HepG2 (cell line): ENCODE measurements around the gene PARD3. TPM values are rescaled to one million over a fixed set of nuclear protein-coding genes. Genes with fewer than 3 reads are reported as not detected.

Experiments
- ATAC-seq: fragments of 200-7000 bp; cut with Tn5 transposase; 3 replicates; pipeline ENCODE4 v1.9.1; 2020; ENCODE audit warnings: mild to moderate bottlenecking, moderate library complexity
- BruUV-seq: library from RNA; stranded (reverse); fragments of 400-500 nt; replicated peaks from 2 replicates; lab custom pipeline; 2021; lab: Mats Ljungman, UMichigan
- CTCF ChIA-PET: fragments of 300-600 bp; formaldehyde crosslinking; extraction: SDS; loops from one replicate; lab custom pipeline; 2021; ENCODE audit warnings: low total read pairs, inconsistent platforms, low intra/inter-chr PET ratio; lab: Yijun Ruan, JAX
- POLR2A ChIA-PET: fragments of 350-600 bp; sonication (Branson Sonifier 250); formaldehyde crosslinking; loops from one replicate; lab custom pipeline; 2020; ENCODE audit warnings: antibody characterized with exemption, inconsistent platforms; lab: Yijun Ruan, JAX
- DNase-seq: peaks from one replicate; pipeline ENCODE4 v3.0.0-alpha.2; 2015; ENCODE audit warnings: low spot score
- FAIRE-seq: peaks from 3 replicates; lab custom pipeline; 2011; peaks lifted over from hg19 to GRCh38; lab: Jason Lieb, UNC
- H2AFZ ChIP-seq: one replicate; pipeline ENCODE4 v1.6.1; 2011; ENCODE audit warnings: low read length, inconsistent platforms
- H3K27ac ChIP-seq: fragments of 300-600 bp; 3 replicates; pipeline ENCODE4 v1.8.0; 2011; ENCODE audit warnings: mixed run types, mild to moderate bottlenecking, mixed read lengths, low read length, inconsistent platforms; ENCODE audit not compliant: insufficient read depth; ENCODE audit errors: extremely low read length
- H3K27me3 ChIP-seq, 2 experiments: fragments of 200-600 bp in 1 of 2; 2 replicates in 1 of 2; 3 replicates in 1 of 2; pipeline versions ENCODE4 v1.6.0 to v1.8.0; 2011; ENCODE audit warnings: low read length in 2 of 2, mild to moderate bottlenecking in 2 of 2, moderate library complexity in 2 of 2, inconsistent platforms in 1 of 2; ENCODE audit not compliant: insufficient read depth in 2 of 2, control insufficient read depth in 1 of 2
- H3K36me3 ChIP-seq, 2 experiments: fragments of 200-600 bp in 1 of 2; replicated peaks in 1 of 2; 2 replicates in 1 of 2; 3 replicates in 1 of 2; pipeline versions ENCODE4 v1.5.1 to v1.8.0; 2011; ENCODE audit warnings: low read length in 2 of 2, inconsistent platforms in 1 of 2; ENCODE audit not compliant: insufficient read depth in 2 of 2, control insufficient read depth in 1 of 2
- H3K4me1 ChIP-seq: 2 replicates; pipeline ENCODE4 v1.5.1; 2012; ENCODE audit warnings: low read length, inconsistent platforms; ENCODE audit not compliant: insufficient read depth
- H3K4me2 ChIP-seq: 2 replicates; pipeline ENCODE4 v1.6.0; 2011; ENCODE audit warnings: low read depth, low read length, inconsistent platforms
- H3K4me3 ChIP-seq, 3 experiments: fragments of 200-600 bp in 1 of 3; sonication (generic), shearing (Covaris generic) in 1 of 3; replicated peaks in 1 of 3; 2 replicates each; pipeline ENCODE4 v1.5.1; 2011 to 2016; ENCODE audit warnings: low read length in 3 of 3, inconsistent platforms in 2 of 3, low read depth in 2 of 3, mild to moderate bottlenecking in 2 of 3, control low read depth in 1 of 3, mixed read lengths in 1 of 3; ENCODE audit not compliant: insufficient read depth in 1 of 3
- H3K79me2 ChIP-seq: one replicate; pipeline ENCODE4 v1.6.1; 2011; ENCODE audit warnings: low read length, inconsistent platforms; ENCODE audit not compliant: insufficient read depth
- H3K9ac ChIP-seq: 2 replicates; pipeline ENCODE4 v1.6.0; 2011; ENCODE audit warnings: mild to moderate bottlenecking, low read depth, low read length, inconsistent platforms; ENCODE audit not compliant: insufficient read depth
- H3K9me3 ChIP-seq: 2 replicates; pipeline ENCODE4 v1.5.1; 2012; ENCODE audit warnings: mild to moderate bottlenecking, low read length
- H4K20me1 ChIP-seq: 2 replicates; pipeline ENCODE4 v1.6.0; 2011; ENCODE audit warnings: inconsistent platforms, mild to moderate bottlenecking, low read length, moderate library complexity; ENCODE audit not compliant: insufficient read depth
- ARID2 ChIP-seq: sonication (generic); formaldehyde crosslinking; IDR thresholded peaks from 2 replicates; pipeline ENCODE4 v1.8.1; 2022; ENCODE audit warnings: mild to moderate bottlenecking, missing genetic modification reagents, borderline replicate concordance
- ARID5B ChIP-seq: IDR thresholded peaks from 2 replicates; pipeline ENCODE4 v1.4.0; 2020; ENCODE audit warnings: mild to moderate bottlenecking, missing genetic modification reagents
- FOXK1 ChIP-seq: sonication (generic); formaldehyde crosslinking; IDR thresholded peaks from 2 replicates; pipeline ENCODE4 v1.4.0; 2020; ENCODE audit warnings: low read depth, missing genetic modification reagents, borderline replicate concordance
- FOXM1 ChIP-seq: sonication (generic); formaldehyde crosslinking; IDR thresholded peaks from 2 replicates; pipeline ENCODE4 v1.5.0; 2020; ENCODE audit warnings: missing genetic modification reagents
- KLF16 ChIP-seq, 2 experiments: sonication (generic) in 1 of 2; formaldehyde crosslinking in 1 of 2; IDR thresholded peaks; 2 replicates each; pipeline versions ENCODE4 v1.6.1 to v1.8.0; 2016 to 2023; ENCODE audit warnings: missing genetic modification reagents in 2 of 2, missing compliant biosample characterization in 1 of 2
- MTF2 ChIP-seq: sonication (generic); formaldehyde crosslinking; IDR thresholded peaks from 2 replicates; pipeline ENCODE4 v1.5.0; 2020; ENCODE audit warnings: missing genetic modification reagents, borderline replicate concordance
- TAF15 ChIP-seq: fragments of 200-400 bp; formaldehyde crosslinking; IDR thresholded peaks from one replicate; pipeline ENCODE4 v1.6.1; 2018; ENCODE audit warnings: mild to moderate bottlenecking, low read depth, low read length; ENCODE audit not compliant: poor library complexity, severe bottlenecking
- ZFP41 ChIP-seq: sonication (generic); formaldehyde crosslinking; IDR thresholded peaks from 2 replicates; pipeline ENCODE4 v1.4.0; 2020; ENCODE audit warnings: mild to moderate bottlenecking, missing genetic modification reagents, borderline replicate concordance
- ZNF12 ChIP-seq: sonication (generic); formaldehyde crosslinking; IDR thresholded peaks from 2 replicates; pipeline ENCODE4 v1.5.0; 2020; ENCODE audit warnings: missing genetic modification reagents
- ZNF234 ChIP-seq: sonication (generic); formaldehyde crosslinking; conservative IDR thresholded peaks from 2 replicates; pipeline ENCODE4 v1.5.1; 2020; ENCODE audit warnings: mild to moderate bottlenecking, missing genetic modification reagents
- ZNF414 ChIP-seq: sonication (generic); formaldehyde crosslinking; IDR thresholded peaks from 2 replicates; pipeline ENCODE4 v1.5.0; 2020; ENCODE audit warnings: missing genetic modification reagents
- ZNF570 ChIP-seq: sonication (generic); formaldehyde crosslinking; IDR thresholded peaks from 2 replicates; pipeline ENCODE4 v1.4.0; 2020; ENCODE audit warnings: mild to moderate bottlenecking, missing genetic modification reagents, borderline replicate concordance
- ZNF704 ChIP-seq: sonication (generic); formaldehyde crosslinking; IDR thresholded peaks from 2 replicates; pipeline ENCODE4 v1.8.1; 2023; ENCODE audit warnings: mild to moderate bottlenecking, inconsistent platforms, moderate library complexity, missing genetic modification reagents, borderline replicate concordance
- WGBS: methylation state at CpG from one replicate; pipeline ENCODE4 v1.1.6; 2017; ENCODE audit warnings: low lambda C conversion rate; 5-methylcytosine and 5-hydroxymethylcytosine counted together
- in situ Hi-C: cut with HindIII; loops from 2 replicates; pipeline ENCODE4 v1.10.0; 2017; ENCODE audit warnings: low pct_unique_long_range_greater_than_20kb; ENCODE audit not compliant: extremely low pct_ligation_motif_present
- intact Hi-C: fragments of 100-400 bp; cut with micrococcal nuclease; formaldehyde crosslinking; loops from one replicate; pipeline ENCODE4 v1.10.0; 2022; ENCODE audit not compliant: unreplicated experiment
- polyA plus RNA-seq, 8 experiments: library from polyadenylated mRNA; depleted of rRNA in 3 of 8; stranded (reverse) in 7 of 8; unstranded in 1 of 8; fragments of >200 nt; fragmentation: Illumina TruSeq in 4 of 8; extraction: Trizol in 4 of 8; gene quantifications; 2 replicates each; pipeline versions ENCODE4 v1.2.1 to v1.2.3, GENCODE V29; 2011 to 2016; ENCODE audit warnings: low read depth in 4 of 8, missing spikeins in 1 of 8, mixed read lengths in 1 of 8; ENCODE audit not compliant: insufficient read depth in 1 of 8
- total RNA-seq, 5 experiments: library from RNA; depleted of rRNA; stranded (reverse); fragments of >200 nt; fragmentation: Illumina TruSeq; extraction: Trizol; gene quantifications; 2 replicates each; pipeline ENCODE4 v1.2.3, GENCODE V29; 2016; ENCODE audit warnings: low read depth in 1 of 5

The PARD3 gene
- total and polyA plus RNA-seq, 2 of the 13 experiments (the other 11 are each of a cell fraction or from before 2014, with no cell fraction given): 40.9 to 60.0 TPM

- Histone ChIP-seq H3K36me3 (no peaks in the 10 kb centered on the region), H3K4me1 (peaks cover 10% of the 10 kb centered on the region), H3K27me3 (no peaks in the 10 kb centered on the region), H3K79me2 (no peaks in the 10 kb centered on the region), H3K4me2 (no peak overlapping the region), H3K4me3 (no peak overlapping the region), H3K9ac (no peak overlapping the region), H2AFZ (no peak overlapping the region), H3K27ac (no peak overlapping the region), H3K9me3 (peaks cover 6% of the 10 kb centered on the region), H4K20me1 (no peaks in the 10 kb centered on the region)
- DNase-seq (no peak), FAIRE-seq (no peak), ATAC-seq (no peak)
- CTCF ChIA-PET: no interaction called here
- WGBS: 79% methylated on average over 9 of the region's 15 CpGs
- in situ Hi-C loops: no loop called here
- intact Hi-C loops: no loop called here
- POLR2A ChIA-PET: no interaction called here
- no TSS peak for BruUV-seq
- TF ChIP-seq ZNF414 (CRISPR knock-in tag): no peak
- no peak for TF ChIP-seq ARID2 (CRISPR knock-in tag)
- no peak for TF ChIP-seq ZNF234 (CRISPR knock-in tag)
- TF ChIP-seq ZNF12: no peak
Observed at GRCh38 chr10:34102237-34102673, 712.8 kb downstream of the PARD3 start.

GRCh38 chr10:34101001-34101400 is 714.1 kb downstream of the PARD3 start:
- Histone ChIP-seq H3K4me2 (no peak overlapping the region), H3K79me2 (no peaks in the 10 kb centered on the region), H3K36me3 (no peaks in the 10 kb centered on the region), H3K4me1 (peaks cover 10% of the 10 kb centered on the region), H3K4me3 (no peak overlapping the region), H4K20me1 (no peaks in the 10 kb centered on the region), H3K27ac (no peak overlapping the region), H3K9me3 (peaks cover 6% of the 10 kb centered on the region), H3K9ac (no peak overlapping the region), H2AFZ (no peak overlapping the region), H3K27me3 (no peaks in the 10 kb centered on the region)
- BruUV-seq: no TSS peak
- intact Hi-C loops (no loop called here), in situ Hi-C loops (no loop called here)
- WGBS: 53% methylated on average over 3 of the region's 5 CpGs
- DNase-seq (no peak), ATAC-seq (no peak), FAIRE-seq (no peak)
- CTCF ChIA-PET: no interaction called here
- POLR2A ChIA-PET: no interaction called here
- TF ChIP-seq ZFP41 (CRISPR knock-in tag) (no peak), FOXK1 (CRISPR knock-in tag) (no peak), ZNF704 (no peak), KLF16 (CRISPR knock-in tag; IDR thresholded peaks at IDR 0.05) (no peak), ARID5B (CRISPR knock-in tag) (no peak), ZNF570 (CRISPR knock-in tag) (no peak), TAF15 (no peak), FOXM1 (CRISPR knock-in tag) (no peak), MTF2 (CRISPR knock-in tag) (no peak)
